Keratinocyte (primary cell): ENCODE results near the gene NOM1.

Experiments used
- CTCF ChIP-seq, 3 experiments: IDR thresholded peaks in 1 of 3; conservative IDR thresholded peaks in 1 of 3; optimal IDR thresholded peaks in 1 of 3; 2 replicates in 2 of 3; 3 replicates in 1 of 3; pipeline versions ENCODE3 to v1.5.1; 2011; ENCODE audit warnings: low read length in 3 of 3, mild to moderate bottlenecking in 3 of 3, moderate library complexity in 2 of 3, control low read depth in 1 of 3, inconsistent platforms in 1 of 3; ENCODE audit not compliant: insufficient read depth in 2 of 3; ENCODE audit errors: extremely low read depth in 1 of 3
- EZH2 ChIP-seq: IDR thresholded peaks from one replicate; pipeline ENCODE4 v1.6.1; 2012; ENCODE audit warnings: inconsistent platforms, mild to moderate bottlenecking, low read length, moderate library complexity

- TF ChIP-seq CTCF (optimal IDR thresholded peaks at IDR 0.05 in 1 of 3, IDR thresholded peaks at IDR 0.05 in 1 of 3, conservative IDR thresholded peaks at IDR 0.05 in 1 of 3; ENCODE audit: extremely low read depth in 1 of 3, insufficient read depth in 2 of 3, low read length in 3 of 3) = no peak
- peak; percentile 84 for TF ChIP-seq EZH2
Measured at GRCh38 chr7:157018328-157018996, 69.0 kb downstream of the NOM1 start.
